HFFc6 (cell line): ENCODE measurements around the gene YWHAB. TPM values are rescaled to one million over a fixed set of nuclear protein-coding genes. Genes with fewer than 3 reads are reported as not detected.

Source experiments
- DNase-seq: peaks from one replicate; pipeline ENCODE4 v3.0.0-alpha.2; 2018
- H3K27ac Mint-ChIP-seq: 2 replicates; pipeline ENCODE4 v1.8.0; 2020; ENCODE audit warnings: mild to moderate bottlenecking, mixed read lengths
- H3K27me3 Mint-ChIP-seq: 2 replicates; pipeline ENCODE4 v1.8.0; 2021; ENCODE audit warnings: mild to moderate bottlenecking, moderate library complexity, mixed read lengths; ENCODE audit not compliant: insufficient read depth
- H3K36me3 Mint-ChIP-seq: 2 replicates; pipeline ENCODE4 v1.8.0; 2021; ENCODE audit warnings: low read depth, mixed read lengths
- H3K4me1 Mint-ChIP-seq: 2 replicates; pipeline ENCODE4 v1.8.0; 2020; ENCODE audit warnings: low read depth, mixed read lengths
- H3K4me3 Mint-ChIP-seq: 2 replicates; pipeline ENCODE4 v1.8.0; 2020; ENCODE audit warnings: mild to moderate bottlenecking, moderate library complexity, mixed read lengths
- H3K9me3 Mint-ChIP-seq: 2 replicates; pipeline ENCODE4 v1.8.0; 2020; ENCODE audit warnings: mild to moderate bottlenecking, mixed read lengths
- total RNA-seq, 6 experiments: library from RNA; stranded (reverse); fragmentation: NEBNext Ultra II Directional; extraction: Animal tissue kit (Norgen Biotek cat#: 25700); gene quantifications; 2 replicates in 1 of 6; 3 replicates in 5 of 6; pipeline ENCODE4 v1.2.3, GENCODE V29; 2021
- TF ChIP-seq, protein P1 (sequence below): fragments of 200-600 bp; sonication (generic); IDR thresholded peaks from 2 replicates; pipeline ENCODE4 v1.5.0; 2021; ENCODE audit warnings: antibody characterized with exemption, mild to moderate bottlenecking

Gene YWHAB
- total RNA-seq, 6 experiments from 2014 or later, result 284 to 315 (median 301) TPM

- Mint-ChIP-seq H3K4me3 (peak overlapping the region; percentile 96), H3K4me1 (peaks cover 49% of the 10 kb centered on the region), H3K36me3 (peaks cover 34% of the 10 kb centered on the region), H3K27me3 (peaks cover 2% of the 10 kb centered on the region), H3K27ac (no peak overlapping the region; the same call in 1 of the 2 replicates), H3K9me3 (no peaks in the 10 kb centered on the region)
- DNase-seq, result no peak
- TF ChIP-seq, protein P1, sequence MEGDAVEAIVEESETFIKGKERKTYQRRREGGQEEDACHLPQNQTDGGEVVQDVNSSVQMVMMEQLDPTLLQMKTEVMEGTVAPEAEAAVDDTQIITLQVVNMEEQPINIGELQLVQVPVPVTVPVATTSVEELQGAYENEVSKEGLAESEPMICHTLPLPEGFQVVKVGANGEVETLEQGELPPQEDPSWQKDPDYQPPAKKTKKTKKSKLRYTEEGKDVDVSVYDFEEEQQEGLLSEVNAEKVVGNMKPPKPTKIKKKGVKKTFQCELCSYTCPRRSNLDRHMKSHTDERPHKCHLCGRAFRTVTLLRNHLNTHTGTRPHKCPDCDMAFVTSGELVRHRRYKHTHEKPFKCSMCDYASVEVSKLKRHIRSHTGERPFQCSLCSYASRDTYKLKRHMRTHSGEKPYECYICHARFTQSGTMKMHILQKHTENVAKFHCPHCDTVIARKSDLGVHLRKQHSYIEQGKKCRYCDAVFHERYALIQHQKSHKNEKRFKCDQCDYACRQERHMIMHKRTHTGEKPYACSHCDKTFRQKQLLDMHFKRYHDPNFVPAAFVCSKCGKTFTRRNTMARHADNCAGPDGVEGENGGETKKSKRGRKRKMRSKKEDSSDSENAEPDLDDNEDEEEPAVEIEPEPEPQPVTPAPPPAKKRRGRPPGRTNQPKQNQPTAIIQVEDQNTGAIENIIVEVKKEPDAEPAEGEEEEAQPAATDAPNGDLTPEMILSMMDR, result no peak
Measured at GRCh38 chr20:44887466-44887865, 2.0 kb downstream of the YWHAB start.

DNA sequence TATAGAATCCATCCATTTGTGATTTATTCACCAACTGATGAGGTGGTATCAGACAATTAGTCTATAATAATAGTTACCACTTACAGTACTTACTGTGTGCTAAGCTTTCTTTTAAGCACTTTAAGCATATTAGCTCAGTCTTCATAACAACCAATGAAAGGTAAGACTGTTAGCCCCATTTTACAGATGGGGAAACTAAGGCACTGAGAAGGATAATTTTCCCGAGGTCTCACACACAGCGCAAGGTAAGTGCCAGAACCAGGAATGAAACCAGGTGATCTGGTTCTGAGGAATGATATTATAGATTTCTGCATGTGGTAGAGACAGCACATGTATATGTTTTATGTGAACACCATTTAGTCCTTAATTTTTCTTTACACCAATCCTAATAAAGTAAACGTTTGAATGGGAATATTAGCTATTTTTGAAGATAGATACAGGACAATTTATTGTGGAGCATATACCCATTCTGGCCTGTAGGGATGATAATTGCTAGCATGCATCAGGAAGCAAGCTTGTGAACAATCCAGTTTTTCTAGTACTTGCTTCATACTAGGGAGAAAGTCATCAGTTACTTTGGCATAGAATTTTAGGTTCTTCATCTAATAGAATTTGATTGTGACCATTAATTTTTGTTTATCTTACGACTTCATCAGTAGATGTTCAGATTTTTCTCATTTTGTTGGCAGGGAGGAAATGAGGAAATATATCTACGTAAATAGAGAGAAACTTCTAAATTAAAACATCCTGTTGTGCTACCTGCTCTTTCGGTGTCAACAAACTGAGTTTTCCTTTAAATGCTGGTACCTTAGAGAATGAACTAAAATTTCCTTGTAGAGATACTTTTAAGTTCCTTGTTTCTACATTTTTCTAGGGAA lies 3.0 kb downstream of the YWHAB start:
- peaks cover 2% of the 10 kb centered on the region for H3K27me3 Mint-ChIP-seq
- TF ChIP-seq, protein P1, result peak; percentile 65
- H3K4me1 Mint-ChIP-seq, result peaks cover 49% of the 10 kb centered on the region
- H3K4me3 Mint-ChIP-seq, result peak overlapping the region; percentile 41
- peak; percentile 31 for DNase-seq
- H3K27ac Mint-ChIP-seq, result no peak overlapping the region; the same call in 1 of the 2 replicates
- H3K36me3 Mint-ChIP-seq, result peaks cover 34% of the 10 kb centered on the region
- no peaks in the 10 kb centered on the region for H3K9me3 Mint-ChIP-seq

DNA sequence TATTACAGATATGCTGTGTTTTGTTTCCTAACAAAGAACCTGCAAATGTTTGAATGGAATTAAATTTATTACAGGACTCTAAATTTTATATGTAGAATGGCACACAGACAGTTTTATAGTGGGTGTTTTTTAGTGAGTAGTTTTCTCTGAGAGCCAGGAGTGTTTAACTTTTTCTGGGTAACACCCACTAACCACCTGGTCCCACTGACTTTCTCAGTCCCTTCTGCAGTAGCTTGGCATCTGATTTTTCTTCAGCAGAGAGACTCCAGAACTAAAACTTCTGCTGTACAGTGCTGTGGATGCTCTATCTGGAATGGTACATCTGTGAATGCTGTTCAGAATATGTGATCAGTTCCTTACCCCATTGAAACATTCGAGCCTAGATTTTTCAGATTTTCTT lies 6.3 kb downstream of the YWHAB start:
- no peak overlapping the region; the same call in 1 of the 2 replicates for H3K27ac Mint-ChIP-seq
- H3K4me1 Mint-ChIP-seq, result peaks cover 62% of the 10 kb centered on the region
- TF ChIP-seq, protein P1, result no peak
- H3K9me3 Mint-ChIP-seq, result no peaks in the 10 kb centered on the region
- peaks cover 31% of the 10 kb centered on the region for H3K36me3 Mint-ChIP-seq
- peaks cover 1% of the 10 kb centered on the region; the same call in 1 of the 2 replicates for H3K27me3 Mint-ChIP-seq
- no peak overlapping the region for H3K4me3 Mint-ChIP-seq
- no peak for DNase-seq

DNA sequence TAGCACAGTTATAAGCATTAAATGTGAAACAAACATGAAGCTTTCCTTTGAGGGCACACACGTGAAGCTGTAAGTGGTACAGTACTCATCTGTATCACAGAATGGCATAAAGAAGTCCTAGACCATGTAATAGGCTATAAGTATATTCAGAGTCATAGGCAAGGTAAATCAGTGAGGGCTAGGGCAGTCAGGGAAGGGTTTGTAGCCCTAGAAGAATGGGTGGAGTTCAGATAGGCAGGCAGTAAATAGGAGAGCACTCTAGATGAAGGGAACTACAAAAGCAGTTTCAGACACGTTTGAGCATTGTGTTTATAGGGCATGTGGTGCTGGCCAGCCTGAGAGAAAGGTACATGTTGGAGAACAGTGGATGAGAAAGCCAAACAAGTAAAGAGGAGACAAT lies 9.5 kb downstream of the YWHAB start:
- peaks cover 48% of the 10 kb centered on the region for H3K4me1 Mint-ChIP-seq
- no peak for DNase-seq

GRCh38 chr20:44896583-44896982 lies 11.1 kb downstream of the YWHAB start:
- TF ChIP-seq, protein P1, result no peak

More for the DNA sequence above, 9.5 kb downstream of the YWHAB start:
- H3K4me3 Mint-ChIP-seq, result no peak overlapping the region
- H3K27me3 Mint-ChIP-seq, result peaks cover 1% of the 10 kb centered on the region; the same call in 1 of the 2 replicates
- TF ChIP-seq, protein P1, result no peak
- no peaks in the 10 kb centered on the region for H3K9me3 Mint-ChIP-seq
- H3K36me3 Mint-ChIP-seq, result peaks cover 21% of the 10 kb centered on the region
- H3K27ac Mint-ChIP-seq, result 0 out of 2 replicates have a peak overlapping the region, but pooled peaks have one; percentile 3

More at GRCh38 chr20:44896583-44896982, 11.1 kb downstream of the YWHAB start:
- H3K27me3 Mint-ChIP-seq, result peaks cover 1% of the 10 kb centered on the region; the same call in 1 of the 2 replicates
- H3K9me3 Mint-ChIP-seq, result no peaks in the 10 kb centered on the region
- no peak for DNase-seq
- H3K27ac Mint-ChIP-seq, result peak overlapping the region; percentile 33; the same call in 1 of the 2 replicates
- H3K4me1 Mint-ChIP-seq, result peaks cover 61% of the 10 kb centered on the region
- H3K4me3 Mint-ChIP-seq, result no peak overlapping the region
- peaks cover 24% of the 10 kb centered on the region for H3K36me3 Mint-ChIP-seq
